ENCODE data around the gene NBPF1.
"Not testable (repeated sequence)": the region's sequence is repeated elsewhere in the genome, so short reads cannot be mapped to it uniquely, and the experiment has no call there.

Gene NBPF1

DNA sequence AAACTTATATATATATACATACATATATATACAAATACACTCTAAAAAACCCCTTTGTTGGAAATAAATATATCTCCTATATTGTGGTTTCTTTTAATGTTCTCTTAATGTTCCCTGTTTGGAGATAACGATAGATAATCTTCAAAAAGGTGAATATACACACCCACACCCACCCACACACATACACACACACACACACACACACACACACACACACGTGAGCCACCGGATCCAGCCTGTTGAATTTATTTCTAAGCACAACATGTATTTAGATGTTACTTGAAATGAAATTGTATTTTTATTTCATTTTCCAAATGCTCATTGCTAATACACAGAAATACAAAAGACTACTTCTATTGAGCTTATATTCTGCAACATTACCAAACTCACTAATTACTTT, 14.0 kb downstream of the NBPF1 start:
- peak in 1 of 42 donors; percentile 47 for DNase-seq
- intact Hi-C loops (cut with DNase I), result not testable (repeated sequence)

DNA sequence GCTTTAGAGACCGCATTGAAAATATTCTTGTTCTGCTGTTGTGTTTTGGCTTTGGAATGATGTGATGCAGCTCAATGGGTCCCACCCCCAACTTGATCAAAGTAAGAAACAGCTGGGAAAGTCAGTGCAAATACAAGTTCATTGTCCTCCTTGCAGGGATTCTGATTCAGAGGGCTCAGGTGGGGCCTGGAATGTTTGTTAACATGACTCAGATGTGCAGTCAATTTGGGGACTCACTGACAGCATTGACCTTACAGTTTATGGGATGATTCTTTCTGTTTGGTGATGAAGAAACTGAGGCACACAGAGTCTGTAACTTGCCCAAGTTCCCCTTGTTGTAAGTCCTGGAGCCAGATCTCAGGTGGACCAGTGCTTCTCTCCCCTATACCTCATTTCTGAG, 18.1 kb downstream of the NBPF1 start:
- intact Hi-C loops (cut with DNase I); DNase-seq: not testable (repeated sequence)

DNA sequence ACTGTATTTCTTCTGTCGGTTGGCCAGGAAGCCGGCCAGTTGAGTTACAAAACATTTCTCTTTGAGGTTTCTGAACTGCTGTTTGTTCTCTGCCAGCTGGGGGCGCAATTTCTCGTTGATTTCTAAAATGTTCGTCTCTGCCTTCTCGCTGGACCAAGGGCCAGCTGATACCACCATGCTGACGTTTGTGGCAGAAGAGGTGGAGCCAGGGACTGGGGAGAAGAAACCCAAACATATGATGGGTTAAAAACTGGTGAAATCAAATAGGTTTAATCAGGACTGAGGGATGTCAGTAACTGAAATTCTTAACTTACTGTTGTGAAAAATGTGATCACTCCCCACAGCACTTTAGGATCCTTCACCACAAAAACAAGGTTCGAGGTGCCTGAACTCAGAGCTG, 21.5 kb downstream of the NBPF1 start:
- intact Hi-C loops (cut with DNase I), result not testable (repeated sequence)
- DNase-seq, result peak in 4 of 42 donors; percentile 36 to 62 (median 50)

DNA sequence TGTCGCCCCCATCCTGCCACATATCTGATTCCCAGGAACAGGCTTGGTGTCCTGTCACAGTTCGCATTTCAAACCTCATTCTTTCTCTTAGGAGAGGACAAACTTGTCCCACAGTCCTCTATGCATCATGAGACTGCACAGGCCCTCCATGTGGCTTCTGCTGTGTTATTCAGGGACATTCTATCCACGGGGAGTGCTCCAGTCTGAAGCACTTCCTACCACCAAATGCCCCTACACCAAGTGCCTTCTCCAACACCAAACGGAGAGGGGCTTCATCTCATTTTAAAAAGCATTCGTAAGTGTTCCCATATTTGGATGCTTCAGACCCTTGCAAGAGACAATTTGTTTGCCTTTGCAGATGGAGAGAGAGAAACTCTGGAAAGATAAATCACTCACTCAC, 25.3 kb downstream of the NBPF1 start:
- intact Hi-C loops (cut with DNase I); DNase-seq: not testable (repeated sequence)

DNA sequence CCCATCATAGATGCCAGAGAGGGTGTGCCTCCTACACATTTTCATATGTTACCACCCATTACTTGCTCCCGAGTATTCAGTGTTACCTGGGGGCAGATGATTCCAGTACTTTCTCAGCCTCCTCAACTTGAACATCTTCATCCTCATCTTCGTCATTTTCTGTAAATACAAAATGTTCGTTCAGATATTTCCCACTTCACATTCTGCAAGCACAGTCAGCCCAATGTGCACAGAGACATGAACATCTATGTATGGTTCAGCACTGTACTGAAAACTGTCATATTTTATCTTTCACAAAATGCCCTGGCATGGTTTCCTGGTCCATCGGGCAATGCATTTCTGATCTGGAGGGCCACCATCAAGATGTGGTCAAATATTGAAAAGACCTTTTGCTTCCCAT, 25.7 kb downstream of the NBPF1 start:
- DNase-seq; intact Hi-C loops (cut with DNase I): not testable (repeated sequence)

DNA sequence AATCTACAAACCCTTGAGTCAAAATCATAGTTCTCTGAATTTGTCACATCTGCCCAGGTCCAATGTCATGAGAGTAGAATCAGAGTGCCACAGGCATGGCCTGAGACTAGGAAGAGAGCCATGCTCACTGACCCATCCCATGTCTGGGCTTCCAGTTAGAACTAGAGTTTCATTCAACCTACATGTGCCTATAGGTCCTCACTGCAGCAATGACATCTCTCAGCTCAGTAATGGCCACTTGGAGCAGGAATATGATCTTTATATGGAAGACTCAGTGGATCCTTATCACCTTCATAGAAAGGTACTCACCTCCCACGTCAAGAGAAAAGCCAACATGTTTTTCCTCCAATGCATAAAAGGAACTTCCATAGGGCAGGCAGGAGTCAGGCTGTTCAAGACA, 48.0 kb downstream of the NBPF1 start:
- intact Hi-C loops (cut with DNase I); DNase-seq: not testable (repeated sequence)

DNA sequence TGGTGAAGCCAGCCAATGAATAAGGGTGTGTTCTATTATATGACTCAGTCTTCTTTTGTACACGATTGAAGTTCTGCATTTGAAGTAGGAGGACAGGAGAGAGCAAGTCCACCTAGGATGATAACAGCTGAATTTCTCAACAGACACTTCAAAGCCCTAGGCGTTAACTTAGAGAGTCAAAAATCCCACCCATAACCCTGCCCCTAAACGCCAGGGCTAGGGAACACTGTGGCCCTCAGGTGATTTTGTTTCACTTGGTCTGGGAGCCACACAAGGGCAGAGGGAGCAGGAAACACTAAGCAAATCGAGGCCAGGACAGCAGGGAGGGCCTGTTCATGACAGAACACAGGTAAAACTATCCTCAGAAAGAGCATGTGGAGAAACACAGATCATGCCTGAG, 52.3 kb downstream of the NBPF1 start:
- intact Hi-C loops (cut with DNase I); DNase-seq: not testable (repeated sequence)

DNA sequence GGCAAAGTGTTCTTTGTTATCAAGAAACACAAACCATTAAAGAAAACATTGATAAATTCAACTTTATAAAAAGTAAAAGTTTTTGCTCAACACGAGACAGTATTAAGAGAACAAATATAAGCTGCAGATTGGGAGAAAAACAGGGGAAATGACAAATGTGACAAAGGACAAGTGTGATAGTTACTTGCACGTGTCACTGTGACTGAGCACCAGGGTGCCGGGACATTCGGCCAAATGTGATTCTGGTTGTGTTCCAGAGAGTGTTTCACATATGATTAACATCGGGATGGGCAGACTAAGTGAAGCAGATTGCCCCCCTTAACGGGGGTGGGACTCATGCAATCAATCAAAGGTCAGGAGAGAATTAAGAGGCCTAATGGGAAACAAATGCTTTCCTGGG, 52.9 kb downstream of the NBPF1 start:
- DNase-seq; intact Hi-C loops (cut with DNase I): not testable (repeated sequence)

DNA sequence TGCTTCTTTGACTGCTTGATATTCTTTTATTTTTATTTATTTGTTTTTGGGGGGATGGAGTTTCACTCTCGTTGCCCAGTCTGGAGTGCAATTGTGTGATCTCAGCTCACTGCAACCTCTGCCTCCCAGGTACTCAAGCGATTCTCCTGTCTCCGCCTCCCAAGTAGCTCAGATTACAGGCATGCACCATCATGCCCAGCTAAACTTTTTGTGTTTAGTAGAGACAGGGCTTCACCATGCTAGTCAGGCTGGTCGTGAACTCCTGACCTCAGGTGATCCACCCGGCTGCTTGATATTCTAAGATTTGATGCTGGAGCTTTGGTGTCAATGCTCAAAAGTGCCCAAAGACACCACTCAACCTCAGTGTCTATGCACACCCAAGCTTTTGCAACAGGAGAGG, 53.7 kb downstream of the NBPF1 start:
- DNase-seq; intact Hi-C loops (cut with DNase I): not testable (repeated sequence)

DNA sequence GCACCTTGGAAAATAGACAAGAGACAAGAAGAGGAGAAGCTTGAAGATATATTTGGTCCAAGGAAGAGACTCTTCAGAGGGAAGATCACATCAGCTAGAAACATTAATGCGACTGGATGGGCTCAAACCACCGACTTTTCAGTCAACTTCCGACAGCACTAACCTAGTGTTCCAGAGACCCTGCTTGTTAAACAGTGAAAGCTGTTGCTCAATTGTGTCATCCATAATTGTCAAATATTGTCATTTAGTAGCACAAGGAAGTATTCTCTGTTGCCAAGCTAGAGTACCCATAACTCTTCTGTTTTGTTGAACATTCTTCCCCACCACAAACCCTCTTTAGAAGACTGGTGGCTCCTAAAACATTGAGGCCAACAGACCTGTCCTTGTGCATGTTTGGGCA, 56.3 kb downstream of the NBPF1 start:
- intact Hi-C loops (cut with DNase I); DNase-seq: not testable (repeated sequence)

DNA sequence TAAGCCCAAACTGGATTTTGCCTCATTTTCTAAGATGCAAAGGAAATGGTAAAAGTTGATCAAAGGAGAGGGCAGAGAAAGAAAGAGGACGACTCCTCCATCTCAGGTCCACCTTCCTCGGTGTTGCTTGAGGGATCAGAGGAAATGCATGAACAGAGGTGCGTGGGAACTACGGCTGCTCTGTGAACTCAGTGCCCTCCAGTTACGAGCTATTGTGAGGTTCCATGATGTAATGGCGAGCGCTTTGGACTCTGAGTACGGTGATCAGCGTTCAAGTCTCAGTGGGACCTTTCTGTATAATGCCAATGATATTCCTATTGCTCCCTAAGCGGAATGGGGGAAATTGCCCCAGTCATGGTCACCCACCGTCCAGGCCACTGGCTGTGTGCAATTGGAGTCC, 60.1 kb downstream of the NBPF1 start:
- DNase-seq; intact Hi-C loops (cut with DNase I): not testable (repeated sequence)

DNA sequence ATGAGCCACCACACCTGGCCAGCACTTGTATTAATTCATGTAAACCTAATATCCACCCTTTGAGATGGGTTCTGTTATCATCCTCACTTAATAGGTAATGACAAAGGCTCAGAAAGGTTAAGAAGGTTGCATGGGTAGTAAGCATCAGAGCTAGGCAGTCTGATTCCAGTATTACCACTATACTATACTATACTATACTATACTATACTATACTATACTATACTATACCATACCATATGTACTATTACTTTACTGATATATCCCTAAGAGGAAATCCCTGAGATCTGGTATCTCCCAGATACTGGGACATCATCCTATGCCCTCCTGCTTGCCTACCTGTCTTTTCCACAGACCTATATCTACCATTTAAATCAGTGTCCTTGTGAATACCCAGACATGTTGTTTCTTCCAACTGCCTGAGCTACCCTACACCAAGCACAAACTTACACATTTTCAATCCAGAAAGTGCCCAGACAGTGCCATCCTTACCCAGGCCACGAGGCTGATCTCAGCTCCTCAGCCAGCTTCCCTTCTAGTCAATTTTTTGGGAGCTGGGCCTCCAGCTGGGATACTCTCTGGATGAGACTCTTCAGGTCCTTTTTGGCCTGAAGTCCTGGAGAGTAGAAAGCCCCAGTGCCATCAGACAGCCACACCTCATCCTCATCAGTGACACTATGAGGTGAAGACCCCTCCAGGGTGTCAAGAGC, 63.0 kb downstream of the NBPF1 start:
- intact Hi-C loops (cut with DNase I); DNase-seq: not testable (repeated sequence)

DNA sequence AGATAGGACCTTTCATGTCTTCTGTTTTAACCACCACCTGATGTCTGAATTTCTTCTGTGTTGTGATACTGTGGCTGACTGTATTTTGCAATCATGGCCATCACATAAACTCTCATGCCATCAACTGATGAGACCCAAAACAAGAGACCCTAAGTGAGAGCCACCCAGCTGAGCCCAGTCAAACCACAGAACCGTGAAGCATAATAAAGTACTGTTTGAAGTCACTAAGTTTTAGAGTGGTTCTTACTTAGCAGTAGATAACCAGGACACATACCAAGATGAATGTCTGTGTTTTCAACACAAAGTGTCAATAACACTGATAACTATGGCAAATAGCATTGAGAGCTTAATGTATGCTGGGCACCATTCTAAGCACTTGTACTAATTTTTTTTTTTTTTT, 63.8 kb downstream of the NBPF1 start:
- intact Hi-C loops (cut with DNase I); DNase-seq: not testable (repeated sequence)

DNA sequence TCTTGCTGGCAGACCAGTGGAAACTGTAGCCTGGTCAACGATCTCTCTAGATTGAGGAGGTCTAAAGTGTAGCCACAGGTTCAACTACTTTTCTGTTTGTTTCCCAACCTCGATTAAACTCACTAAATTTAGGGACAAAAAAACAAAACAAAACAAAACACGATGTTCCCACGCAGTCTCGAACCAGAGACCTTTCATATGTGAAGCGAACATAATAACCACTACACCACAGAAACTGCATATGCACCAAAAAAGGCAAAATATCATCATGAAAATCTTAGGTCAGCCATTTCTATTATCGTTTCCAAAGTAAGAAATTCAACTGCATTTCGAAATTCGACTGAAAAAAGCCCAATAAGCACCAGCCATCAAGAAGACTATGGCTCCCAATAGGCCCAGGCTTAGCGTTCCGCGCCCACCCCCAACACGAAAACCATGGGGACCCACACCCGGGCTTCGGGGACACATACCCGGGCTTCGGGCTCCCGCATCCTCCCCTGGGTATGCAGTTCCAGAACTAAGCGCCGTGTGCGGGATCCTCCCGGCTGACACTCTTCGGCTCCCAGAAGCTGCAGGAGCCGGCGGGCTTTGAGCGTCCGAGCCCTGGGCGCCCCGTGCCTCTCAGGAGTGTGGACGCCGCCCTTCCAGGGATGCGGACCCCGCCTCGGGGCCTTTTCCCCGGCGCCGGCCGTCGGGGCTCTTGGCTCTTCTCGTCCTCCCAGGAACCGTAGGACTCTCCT, 65.7 kb downstream of the NBPF1 start:
- intact Hi-C loops (cut with DNase I); DNase-seq: not testable (repeated sequence)

DNA sequence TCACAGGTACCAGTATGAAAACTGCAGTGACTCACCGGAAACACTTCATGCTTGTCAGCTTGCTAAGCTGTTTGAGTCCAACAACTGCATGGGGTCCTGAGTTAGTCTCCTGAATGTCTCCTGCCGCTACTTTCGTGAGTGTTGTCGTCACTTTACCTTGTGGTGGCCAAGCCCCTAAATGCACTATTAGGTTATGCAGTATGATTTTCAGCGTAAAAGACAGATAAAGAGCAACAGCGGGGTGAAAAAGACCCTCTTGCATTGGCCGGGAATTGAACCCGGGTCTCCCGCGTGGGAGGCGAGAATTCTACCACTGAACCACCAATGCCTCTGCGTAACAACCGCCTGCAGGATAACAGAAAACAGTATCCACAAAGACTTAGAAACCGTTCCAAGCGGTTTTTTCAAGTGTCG, 67.7 kb downstream of the NBPF1 start:
- intact Hi-C loops (cut with DNase I), result not testable (repeated sequence)
- peak in 5 of 42 donors; percentile 26 to 46 (median 28) for DNase-seq

DNA sequence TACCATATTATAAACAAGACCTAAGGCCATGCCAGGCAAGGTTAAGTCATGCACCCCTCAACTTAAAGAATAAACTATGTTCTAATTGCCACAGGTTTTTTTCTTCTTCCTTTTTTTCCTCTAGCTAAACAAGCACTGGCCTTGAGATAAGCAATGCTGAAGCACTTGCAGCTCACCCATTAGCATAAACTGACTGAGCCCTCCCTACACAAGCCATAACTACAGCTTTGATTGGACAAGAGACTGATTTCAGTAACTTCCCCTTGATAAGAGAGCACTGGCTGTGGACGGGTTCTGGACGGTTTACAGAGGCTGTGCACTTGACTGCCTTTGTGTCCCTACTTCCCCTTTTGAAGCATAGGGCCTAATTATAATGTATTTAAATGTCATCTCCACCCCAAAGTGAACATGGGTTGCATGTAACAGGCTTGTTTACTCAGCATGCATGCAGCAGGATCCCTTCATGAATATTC, 72.9 kb downstream of the NBPF1 start:
- DNase-seq; intact Hi-C loops (cut with DNase I): not testable (repeated sequence)

DNA sequence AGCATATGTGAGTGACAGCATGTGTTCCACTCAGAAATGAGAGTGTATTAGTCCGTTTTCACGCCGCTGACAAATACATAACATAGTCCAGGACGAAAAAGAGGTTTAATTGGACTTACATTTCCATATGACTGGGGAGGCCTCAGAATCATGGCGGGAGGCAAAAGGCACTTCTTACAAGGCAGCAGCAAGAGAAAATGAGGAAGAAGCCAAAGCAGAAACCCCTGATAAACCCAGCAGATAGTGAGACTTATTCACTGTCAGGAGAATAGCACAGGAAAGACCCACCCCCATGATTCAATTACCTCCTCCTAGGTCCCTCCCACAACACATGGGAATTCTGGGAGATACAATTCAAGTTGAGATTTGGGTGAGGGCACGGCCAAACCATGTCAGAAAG, 75.8 kb downstream of the NBPF1 start:
- DNase-seq; intact Hi-C loops (cut with DNase I): not testable (repeated sequence)

DNA sequence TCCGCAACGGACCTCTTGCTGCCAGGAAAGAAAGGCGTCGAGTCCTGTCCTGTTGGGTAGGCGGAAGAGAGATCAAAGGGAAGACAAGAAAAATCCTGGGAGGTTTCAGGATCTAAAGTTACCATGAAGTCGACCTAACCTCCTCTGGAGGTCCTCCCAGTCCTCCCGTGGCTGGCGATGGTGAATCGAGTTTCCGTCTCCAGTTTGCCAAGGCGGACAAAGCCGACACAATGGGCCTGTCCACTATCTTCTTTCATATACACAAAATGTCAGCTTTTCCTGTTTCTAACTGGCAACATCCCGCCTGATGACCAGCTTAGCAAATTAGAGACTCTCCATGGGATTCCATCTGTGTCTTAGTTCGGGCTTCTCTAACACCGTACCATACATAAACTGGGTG, 76.6 kb downstream of the NBPF1 start:
- DNase-seq; intact Hi-C loops (cut with DNase I): not testable (repeated sequence)

DNA sequence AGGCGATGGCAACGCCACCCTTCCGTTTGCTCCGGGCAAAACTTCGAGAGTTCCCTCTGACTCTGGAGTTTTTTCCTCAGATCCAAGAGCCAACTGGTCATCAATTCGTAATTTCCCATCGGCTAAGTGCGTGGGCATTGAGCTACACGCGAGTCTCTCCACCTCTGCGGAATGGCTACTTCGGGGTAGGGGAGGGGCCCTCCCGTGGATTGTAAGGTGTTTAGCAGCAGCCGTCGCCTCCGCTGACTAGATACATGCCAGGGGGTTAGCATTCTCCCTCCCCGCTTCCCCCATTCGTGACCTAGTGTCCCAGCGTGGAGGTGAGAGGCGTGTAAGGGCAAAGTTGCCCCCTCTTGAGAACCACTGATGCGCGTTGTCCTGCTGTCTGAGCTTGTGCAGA, 77.5 kb downstream of the NBPF1 start:
- DNase-seq; intact Hi-C loops (cut with DNase I): not testable (repeated sequence)

DNA sequence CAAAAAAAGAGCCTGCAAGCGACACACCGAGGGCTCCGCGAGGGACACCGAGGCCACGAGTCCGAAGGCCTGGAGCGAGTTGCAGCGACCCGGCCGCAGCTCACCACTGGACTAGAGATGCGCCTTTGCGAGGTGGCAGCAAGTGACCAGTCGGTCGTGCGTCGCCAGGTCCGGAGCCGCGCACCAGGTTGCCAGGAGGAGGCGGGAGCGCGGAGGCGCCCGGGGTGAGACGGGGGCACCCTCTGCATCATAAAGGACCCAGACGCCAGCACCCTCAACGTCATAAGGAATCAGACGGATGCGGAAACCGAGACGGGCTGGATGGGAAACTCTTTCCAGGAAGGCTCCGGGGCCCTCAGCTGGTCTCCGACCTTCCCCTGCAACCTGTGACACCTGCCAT, 77.9 kb downstream of the NBPF1 start:
- DNase-seq, result peak in 1 of 42 donors; percentile 48
- intact Hi-C loops (cut with DNase I), result not testable (repeated sequence)
